CD14-positive monocyte (primary cell): Measurements from ENCODE around the gene DHRS1. TPM values are rescaled to one million over a fixed set of nuclear protein-coding genes. Genes with fewer than 3 reads are reported as not detected.

ENCODE experiments used
- DNase-seq, 3 donors: peaks; one replicate each; pipeline ENCODE4 v3.0.0-alpha.2; 2011 to 2022
- H2AFZ ChIP-seq: 2 replicates; pipeline ENCODE4 v1.6.0; 2012; ENCODE audit warnings: mild to moderate bottlenecking, low read depth, low read length, inconsistent platforms; ENCODE audit not compliant: insufficient read depth, poor library complexity, severe bottlenecking
- H3K27ac ChIP-seq, 2 donors: 1 replicate in 1 of 2; 2 replicates in 1 of 2; pipeline ENCODE4 v1.5.1; 2012 to 2013; ENCODE audit warnings: low read length in 2 of 2, control low read depth in 1 of 2, inconsistent platforms in 1 of 2, low read depth in 1 of 2, mild to moderate bottlenecking in 1 of 2
- H3K27me3 ChIP-seq, 2 donors: one replicate each; pipeline versions ENCODE4 v1.6.0 to v1.6.1; 2011 to 2013; ENCODE audit warnings: low read length in 2 of 2; ENCODE audit not compliant: control insufficient read depth in 2 of 2, insufficient read depth in 2 of 2
- H3K36me3 ChIP-seq, 2 donors: replicated peaks in 1 of 2; 1 replicate in 1 of 2; 2 replicates in 1 of 2; pipeline versions ENCODE4 v1.5.1 to v1.6.1; 2012 to 2013; ENCODE audit warnings: low read length in 2 of 2, control low read depth in 1 of 2, inconsistent platforms in 1 of 2, mild to moderate bottlenecking in 1 of 2; ENCODE audit not compliant: insufficient read depth in 2 of 2, control insufficient read depth in 1 of 2
- H3K4me1 ChIP-seq, 2 donors: 1 replicate in 1 of 2; 2 replicates in 1 of 2; pipeline versions ENCODE4 v1.5.1 to v1.6.1; 2012 to 2013; ENCODE audit warnings: low read length in 2 of 2, control low read depth in 1 of 2, inconsistent platforms in 1 of 2, mild to moderate bottlenecking in 1 of 2, moderate library complexity in 1 of 2; ENCODE audit not compliant: insufficient read depth in 2 of 2, control insufficient read depth in 1 of 2
- H3K4me2 ChIP-seq: replicated peaks from 2 replicates; pipeline ENCODE3; 2012; ENCODE audit warnings: low read length, moderate library complexity, mild to moderate bottlenecking; ENCODE audit not compliant: poor library complexity, severe bottlenecking; ENCODE audit errors: extremely low read depth
- H3K4me3 ChIP-seq, 3 experiments: fragments of 200-600 bp in 1 of 3; sonication (generic) in 1 of 3; replicated peaks in 1 of 3; 1 replicate in 2 of 3; 2 replicates in 1 of 3; pipeline ENCODE4 v1.5.1; 2011 to 2013; ENCODE audit warnings: low read length in 3 of 3, mild to moderate bottlenecking in 3 of 3, control low read depth in 2 of 3, low read depth in 2 of 3, inconsistent platforms in 1 of 3, moderate library complexity in 1 of 3
- H3K79me2 ChIP-seq: 2 replicates; pipeline ENCODE4 v1.6.0; 2012; ENCODE audit warnings: mild to moderate bottlenecking, control low read depth, inconsistent platforms, low read length, moderate library complexity; ENCODE audit not compliant: insufficient read depth
- H3K9ac ChIP-seq: 2 replicates; pipeline ENCODE4 v1.6.0; 2017; ENCODE audit warnings: low read length, mild to moderate bottlenecking; ENCODE audit not compliant: insufficient read depth, poor library complexity, severe bottlenecking
- H3K9me3 ChIP-seq, 2 donors: replicated peaks in 1 of 2; 1 replicate in 1 of 2; 2 replicates in 1 of 2; pipeline versions ENCODE4 v1.5.1 to v1.6.1; 2012 to 2013; ENCODE audit warnings: low read length in 2 of 2, control low read depth in 1 of 2; ENCODE audit not compliant: control insufficient read depth in 1 of 2, insufficient read depth in 1 of 2
- H4K20me1 ChIP-seq: 2 replicates; pipeline ENCODE4 v1.6.0; 2012; ENCODE audit warnings: mild to moderate bottlenecking, low read length, control low read depth, moderate library complexity; ENCODE audit not compliant: insufficient read depth
- H3K27ac Mint-ChIP-seq, 7 donors: one replicate each; pipeline ENCODE4 v1.8.0; 2020; ENCODE audit warnings: mild to moderate bottlenecking in 7 of 7, mixed read lengths in 7 of 7, moderate library complexity in 6 of 7, inconsistent platforms in 2 of 7
- H3K27me3 Mint-ChIP-seq, 3 donors: one replicate each; pipeline ENCODE4 v1.8.0; 2021 to 2022; ENCODE audit warnings: low read depth in 3 of 3, mild to moderate bottlenecking in 3 of 3, mixed read lengths in 3 of 3, moderate library complexity in 3 of 3, inconsistent platforms in 1 of 3
- H3K36me3 Mint-ChIP-seq, 2 donors: one replicate each; pipeline ENCODE4 v1.8.0; 2020; ENCODE audit warnings: mixed read lengths in 2 of 2, inconsistent platforms in 1 of 2, mild to moderate bottlenecking in 1 of 2
- H3K4me1 Mint-ChIP-seq: one replicate; pipeline ENCODE4 v1.8.0; 2020; ENCODE audit warnings: mild to moderate bottlenecking, mixed read lengths
- H3K4me3 Mint-ChIP-seq, 2 donors: one replicate each; pipeline ENCODE4 v1.8.0; 2020; ENCODE audit warnings: mild to moderate bottlenecking in 2 of 2, mixed read lengths in 2 of 2, moderate library complexity in 1 of 2
- H3K9me3 Mint-ChIP-seq, 7 donors: one replicate each; pipeline ENCODE4 v1.8.0; 2020 to 2022; ENCODE audit warnings: mixed read lengths in 7 of 7, mild to moderate bottlenecking in 6 of 7, moderate library complexity in 6 of 7, inconsistent platforms in 2 of 7
- WGBS: methylation state at CpG from one replicate; pipeline ENCODE4 v1.1.5; 2013; ENCODE audit warnings: missing lambda C conversion rate; ENCODE audit not compliant: insufficient coverage; 5-methylcytosine and 5-hydroxymethylcytosine counted together
- intact Hi-C, 2 donors: fragments of 100-400 bp; cut with micrococcal nuclease; formaldehyde crosslinking; loops; one replicate each; pipeline versions ENCODE4 v1.15.0 to v1.15.1; 2023
- polyA plus RNA-seq, 3 donors: library from polyadenylated mRNA; depleted of rRNA in 1 of 3; unstranded in 2 of 3; stranded (reverse) in 1 of 3; fragments of 300-500 nt in 2 of 3; fragments of >200 nt in 1 of 3; fragmentation: Illumina TruSeq in 2 of 3; gene quantifications; 1 replicate in 2 of 3; 2 replicates in 1 of 3; pipeline ENCODE4 v1.2.3, GENCODE V29; 2012 to 2021
- TF ChIP-seq, protein P1 (sequence below): fragments of 200-600 bp; IDR thresholded peaks from one replicate; pipeline ENCODE4 v1.8.0; 2022; ENCODE audit warnings: antibody characterized with exemption, mild to moderate bottlenecking

The DHRS1 gene
- polyA plus RNA-seq, 3 donors: 31.6 to 49.4 (median 48.8) TPM

- Mint-ChIP-seq H3K36me3 (peaks cover 0 to 1% of the 10 kb centered on the region in 2 donors), H3K9me3 (peaks cover 0 to 4% (median 0%) of the 10 kb centered on the region in 7 donors), H3K4me1 (peaks cover 51% of the 10 kb centered on the region), H3K27ac (no peak overlapping the region), H3K4me3 (no peak overlapping the region), H3K27me3 (peaks cover 2 to 14% (median 4%) of the 10 kb centered on the region in 3 donors)
- Histone ChIP-seq H3K4me2 (no peak overlapping the region), H3K79me2 (no peaks in the 10 kb centered on the region), H3K36me3 (no peaks in the 10 kb centered on the region), H3K9ac (no peak overlapping the region), H3K4me1 (peaks cover 34 to 36% of the 10 kb centered on the region in 2 donors), H4K20me1 (no peaks in the 10 kb centered on the region), H3K4me3 (no peak overlapping the region), H3K9me3 (no peaks in the 10 kb centered on the region), H2AFZ (no peak overlapping the region), H3K27ac (no peak overlapping the region), H3K27me3 (no peaks in the 10 kb centered on the region)
- 94% methylated on average over 4 of the region's 6 CpGs for WGBS
- no peak for DNase-seq
- TF ChIP-seq, protein P1, sequence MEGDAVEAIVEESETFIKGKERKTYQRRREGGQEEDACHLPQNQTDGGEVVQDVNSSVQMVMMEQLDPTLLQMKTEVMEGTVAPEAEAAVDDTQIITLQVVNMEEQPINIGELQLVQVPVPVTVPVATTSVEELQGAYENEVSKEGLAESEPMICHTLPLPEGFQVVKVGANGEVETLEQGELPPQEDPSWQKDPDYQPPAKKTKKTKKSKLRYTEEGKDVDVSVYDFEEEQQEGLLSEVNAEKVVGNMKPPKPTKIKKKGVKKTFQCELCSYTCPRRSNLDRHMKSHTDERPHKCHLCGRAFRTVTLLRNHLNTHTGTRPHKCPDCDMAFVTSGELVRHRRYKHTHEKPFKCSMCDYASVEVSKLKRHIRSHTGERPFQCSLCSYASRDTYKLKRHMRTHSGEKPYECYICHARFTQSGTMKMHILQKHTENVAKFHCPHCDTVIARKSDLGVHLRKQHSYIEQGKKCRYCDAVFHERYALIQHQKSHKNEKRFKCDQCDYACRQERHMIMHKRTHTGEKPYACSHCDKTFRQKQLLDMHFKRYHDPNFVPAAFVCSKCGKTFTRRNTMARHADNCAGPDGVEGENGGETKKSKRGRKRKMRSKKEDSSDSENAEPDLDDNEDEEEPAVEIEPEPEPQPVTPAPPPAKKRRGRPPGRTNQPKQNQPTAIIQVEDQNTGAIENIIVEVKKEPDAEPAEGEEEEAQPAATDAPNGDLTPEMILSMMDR: no peak
- intact Hi-C loops: no loop called here
Measured at GRCh38 chr14:24324024-24324423, 24.4 kb upstream of the DHRS1 start.

DNA sequence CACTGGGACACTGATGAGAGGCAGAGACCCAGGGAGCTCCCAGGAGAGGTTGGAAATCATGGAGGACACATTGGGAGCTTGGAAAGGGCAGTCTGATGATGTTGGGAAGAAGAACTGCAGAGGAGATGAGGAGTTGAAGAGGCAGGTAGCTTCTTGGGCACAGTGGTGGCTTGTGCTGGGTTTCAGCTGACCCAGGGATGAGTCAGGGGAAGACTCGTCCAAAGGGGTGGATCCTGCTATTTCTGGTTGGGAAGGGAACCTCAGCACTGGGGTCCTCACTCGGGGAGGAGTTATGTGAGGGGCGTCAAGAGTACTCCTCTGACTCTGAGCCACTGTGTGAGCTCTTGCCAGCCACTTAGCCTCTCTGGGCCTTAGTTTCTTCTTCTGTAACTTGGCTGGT is 23.8 kb upstream of the DHRS1 start:
- no peak overlapping the region for H3K27ac ChIP-seq
- Mint-ChIP-seq H3K4me1 (peaks cover 51% of the 10 kb centered on the region), H3K4me3 (no peak overlapping the region), H3K9me3 (peaks cover 0 to 2% (median 0%) of the 10 kb centered on the region in 7 donors), H3K36me3 (peaks cover 0 to 1% of the 10 kb centered on the region in 2 donors), H3K27ac (peak overlapping the region in 2 of 7 donors; percentile 8 to 27), H3K27me3 (peaks cover 3 to 13% (median 4%) of the 10 kb centered on the region in 3 donors)
- WGBS: 70% methylated on average over 3 of the region's 3 CpGs
- TF ChIP-seq, protein P1: no peak
- H3K9me3 ChIP-seq: no peaks in the 10 kb centered on the region
- no peak for DNase-seq
- H3K36me3 ChIP-seq: no peaks in the 10 kb centered on the region
- no peak overlapping the region for H3K4me2 ChIP-seq
- peaks cover 6% of the 10 kb centered on the region for H4K20me1 ChIP-seq
- no peak overlapping the region for H2AFZ ChIP-seq
- no peaks in the 10 kb centered on the region for H3K79me2 ChIP-seq
- H3K4me1 ChIP-seq: peaks cover 34 to 36% of the 10 kb centered on the region in 2 donors
- no peak overlapping the region for H3K4me3 ChIP-seq
- H3K27me3 ChIP-seq: no peaks in the 10 kb centered on the region
- no peak overlapping the region for H3K9ac ChIP-seq
- intact Hi-C loops: no loop called here
